Brain microvascular endothelial cell (primary cell): Measurements from ENCODE around the gene ARHGEF17.

ENCODE experiments used
- DNase-seq: peaks from one replicate; pipeline ENCODE4 v3.0.0-alpha.2; 2020
- H3K27ac ChIP-seq: fragments of 250-450 bp; sonication (Bioruptor Pico); 2 replicates; pipeline ENCODE4 v1.5.1; 2020; ENCODE audit warnings: mild to moderate bottlenecking, moderate library complexity
- H3K27me3 ChIP-seq: fragments of 250-450 bp; sonication (Bioruptor Pico); replicated peaks from 2 replicates; pipeline ENCODE4 v1.5.1; 2020; ENCODE audit warnings: mild to moderate bottlenecking
- H3K36me3 ChIP-seq: fragments of 250-450 bp; sonication (Bioruptor Pico); replicated peaks from 2 replicates; pipeline ENCODE4 v1.5.1; 2020; ENCODE audit warnings: mild to moderate bottlenecking
- H3K4me3 ChIP-seq: 2 replicates; pipeline ENCODE4 v1.5.1; 2011; ENCODE audit warnings: low read depth, mild to moderate bottlenecking, control low read depth, low read length, moderate library complexity
- in situ Hi-C: cut with HindIII; loops from 2 replicates; pipeline ENCODE4 v1.10.0; 2017; ENCODE audit warnings: low sequenced_read_pairs, low pct_ligation_motif_present
- TF ChIP-seq, protein P1 (sequence below): IDR thresholded peaks from 2 replicates; pipeline ENCODE4 v1.5.1; 2011; ENCODE audit warnings: low read depth, mild to moderate bottlenecking, moderate library complexity, low read length, control low read depth, inconsistent platforms; ENCODE audit errors: missing control alignments

The ARHGEF17 gene

GRCh38 chr11:73405146-73405510 lies 97.1 kb downstream of the ARHGEF17 start:
- in situ Hi-C loops, result no loop called here
- no peak for DNase-seq
- peaks cover 12% of the 10 kb centered on the region for H3K36me3 ChIP-seq
- no peak overlapping the region for H3K27ac ChIP-seq
- no peak overlapping the region for H3K4me3 ChIP-seq
- H3K27me3 ChIP-seq, result no peaks in the 10 kb centered on the region
- TF ChIP-seq, protein P1, sequence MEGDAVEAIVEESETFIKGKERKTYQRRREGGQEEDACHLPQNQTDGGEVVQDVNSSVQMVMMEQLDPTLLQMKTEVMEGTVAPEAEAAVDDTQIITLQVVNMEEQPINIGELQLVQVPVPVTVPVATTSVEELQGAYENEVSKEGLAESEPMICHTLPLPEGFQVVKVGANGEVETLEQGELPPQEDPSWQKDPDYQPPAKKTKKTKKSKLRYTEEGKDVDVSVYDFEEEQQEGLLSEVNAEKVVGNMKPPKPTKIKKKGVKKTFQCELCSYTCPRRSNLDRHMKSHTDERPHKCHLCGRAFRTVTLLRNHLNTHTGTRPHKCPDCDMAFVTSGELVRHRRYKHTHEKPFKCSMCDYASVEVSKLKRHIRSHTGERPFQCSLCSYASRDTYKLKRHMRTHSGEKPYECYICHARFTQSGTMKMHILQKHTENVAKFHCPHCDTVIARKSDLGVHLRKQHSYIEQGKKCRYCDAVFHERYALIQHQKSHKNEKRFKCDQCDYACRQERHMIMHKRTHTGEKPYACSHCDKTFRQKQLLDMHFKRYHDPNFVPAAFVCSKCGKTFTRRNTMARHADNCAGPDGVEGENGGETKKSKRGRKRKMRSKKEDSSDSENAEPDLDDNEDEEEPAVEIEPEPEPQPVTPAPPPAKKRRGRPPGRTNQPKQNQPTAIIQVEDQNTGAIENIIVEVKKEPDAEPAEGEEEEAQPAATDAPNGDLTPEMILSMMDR, result no peak

GRCh38 chr11:73406131-73406530 lies 98.1 kb downstream of the ARHGEF17 start:
- DNase-seq, result no peak
- TF ChIP-seq, protein P1, result no peak
- in situ Hi-C loops, result no loop called here
- H3K27ac ChIP-seq, result no peak overlapping the region
- H3K36me3 ChIP-seq, result peaks cover 12% of the 10 kb centered on the region
- H3K4me3 ChIP-seq, result no peak overlapping the region
- H3K27me3 ChIP-seq, result no peaks in the 10 kb centered on the region

GRCh38 chr11:73406619-73407018 lies 98.5 kb downstream of the ARHGEF17 start:
- no peaks in the 10 kb centered on the region for H3K27me3 ChIP-seq
- H3K27ac ChIP-seq, result no peak overlapping the region
- H3K36me3 ChIP-seq, result peaks cover 12% of the 10 kb centered on the region
- DNase-seq, result no peak
- no peak overlapping the region for H3K4me3 ChIP-seq
- TF ChIP-seq, protein P1, result no peak
- in situ Hi-C loops, result no loop called here

- Histone ChIP-seq H3K4me3 (no peak overlapping the region), H3K27ac (no peak overlapping the region), H3K36me3 (peaks cover 12% of the 10 kb centered on the region), H3K27me3 (no peaks in the 10 kb centered on the region)
- TF ChIP-seq, protein P1, result no peak
- in situ Hi-C loops, result no loop called here
- no peak for DNase-seq
These were observed 101.4 kb downstream of the ARHGEF17 start for GRCh38 chr11:73409431-73409830.

GRCh38 chr11:73410627-73411026 lies 102.6 kb downstream of the ARHGEF17 start:
- TF ChIP-seq, protein P1, result no peak
- Histone ChIP-seq H3K4me3 (no peak overlapping the region), H3K27ac (no peak overlapping the region), H3K36me3 (peaks cover 11% of the 10 kb centered on the region), H3K27me3 (no peaks in the 10 kb centered on the region)
- no peak for DNase-seq
- in situ Hi-C loops, result no loop called here

DNA sequence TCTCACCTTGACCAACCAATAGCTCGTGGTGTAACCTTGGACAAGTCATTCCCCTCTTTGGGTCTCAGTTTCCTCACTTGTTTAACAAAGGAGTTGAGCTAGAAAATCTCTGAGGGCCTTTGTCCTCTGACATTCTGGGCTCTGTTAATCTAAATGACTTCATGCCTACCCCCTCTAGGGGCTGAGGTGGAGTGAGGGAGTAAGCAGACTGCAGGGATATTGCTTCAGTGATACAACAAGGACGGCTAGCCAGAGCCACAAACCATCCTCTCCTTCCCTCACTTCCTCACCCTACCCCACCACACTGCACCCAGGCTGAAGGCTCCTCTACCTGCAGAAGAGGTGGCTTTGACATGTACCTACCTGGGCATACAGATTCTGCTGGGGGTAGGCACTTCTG lies 103.0 kb downstream of the ARHGEF17 start:
- H3K36me3 ChIP-seq, result peaks cover 11% of the 10 kb centered on the region
- H3K4me3 ChIP-seq, result no peak overlapping the region
- in situ Hi-C loops, result no loop called here
- no peak for DNase-seq
- no peaks in the 10 kb centered on the region for H3K27me3 ChIP-seq
- H3K27ac ChIP-seq, result no peak overlapping the region
- TF ChIP-seq, protein P1, result no peak
